OCI-LY1 (cell line): ENCODE measurements around the gene OR10H3.

Source experiments
- H2AFZ ChIP-seq: fragments of 200-600 bp; sonication (generic), shearing (Covaris generic); 2 replicates; pipeline ENCODE4 v1.6.0; 2014; ENCODE audit warnings: antibody characterized with exemption, mild to moderate bottlenecking, low read length
- H3F3A ChIP-seq: fragments of 200-600 bp; sonication (generic), shearing (Covaris generic); 2 replicates; pipeline ENCODE4 v1.6.0; 2014; ENCODE audit warnings: mild to moderate bottlenecking, antibody characterized with exemption, low read length, moderate library complexity; ENCODE audit not compliant: insufficient read depth
- H3K27ac ChIP-seq: fragments of 200-600 bp; sonication (generic); 2 replicates; pipeline ENCODE4 v1.5.1; 2014; ENCODE audit warnings: low read length, mixed run types, mild to moderate bottlenecking, low read depth; ENCODE audit not compliant: poor library complexity, severe bottlenecking
- H3K27me3 ChIP-seq: fragments of 200-600 bp; sonication (generic); 2 replicates; pipeline ENCODE4 v1.6.0; 2014; ENCODE audit warnings: antibody characterized with exemption, mild to moderate bottlenecking, low read length, moderate library complexity; ENCODE audit not compliant: insufficient read depth
- H3K36me3 ChIP-seq: fragments of 200-600 bp; sonication (generic); 2 replicates; pipeline ENCODE4 v1.6.1; 2014; ENCODE audit warnings: mild to moderate bottlenecking, antibody characterized with exemption, low read length, moderate library complexity, mixed read lengths; ENCODE audit not compliant: insufficient read depth
- H3K4me1 ChIP-seq: fragments of 200-600 bp; sonication (generic); 2 replicates; pipeline ENCODE4 v1.5.1; 2014; ENCODE audit warnings: mild to moderate bottlenecking, low read length, moderate library complexity; ENCODE audit not compliant: insufficient read depth, severe bottlenecking
- H3K4me2 ChIP-seq: fragments of 200-600 bp; sonication (generic), shearing (Covaris generic); 2 replicates; pipeline ENCODE4 v1.6.1; 2014; ENCODE audit warnings: low read length
- H3K4me3 ChIP-seq: fragments of 200-600 bp; sonication (generic); 2 replicates; pipeline ENCODE4 v1.5.1; 2014; ENCODE audit warnings: low read length, low read depth, mild to moderate bottlenecking, mixed read lengths; ENCODE audit not compliant: poor library complexity, severe bottlenecking
- H3K79me2 ChIP-seq: fragments of 200-600 bp; shearing (Covaris generic); 2 replicates; pipeline ENCODE4 v1.6.1; 2016; ENCODE audit warnings: mixed run types, low read length, mixed read lengths; ENCODE audit not compliant: insufficient read depth
- H3K9ac ChIP-seq: fragments of 200-600 bp; sonication (generic), shearing (Covaris generic); 2 replicates; pipeline ENCODE4 v1.6.1; 2014; ENCODE audit warnings: mild to moderate bottlenecking, low read length, mixed read lengths
- H3K9me2 ChIP-seq: fragments of 200-600 bp; sonication (generic), shearing (Covaris generic); 2 replicates; pipeline ENCODE4 v1.6.1; 2014; ENCODE audit warnings: low read depth, mild to moderate bottlenecking, low read length, mixed read lengths
- H3K9me3 ChIP-seq: fragments of 200-600 bp; shearing (Covaris generic); 2 replicates; pipeline ENCODE4 v1.6.1; 2014; ENCODE audit warnings: low read length, mixed read lengths
- H4K20me1 ChIP-seq: fragments of 200-600 bp; sonication (generic), shearing (Covaris generic); 2 replicates; pipeline ENCODE4 v1.6.0; 2016; ENCODE audit warnings: mild to moderate bottlenecking, low read length; ENCODE audit not compliant: insufficient read depth
- EZH2 ChIP-seq: fragments of 200-600 bp; sonication (generic), shearing (Covaris generic); IDR thresholded peaks from 2 replicates; pipeline ENCODE4 v1.8.0; 2017; ENCODE audit warnings: borderline replicate concordance, mixed run types, mild to moderate bottlenecking, antibody characterized with exemption, low read length, moderate library complexity, mixed read lengths
- TF ChIP-seq, protein P1 (sequence below): fragments of 200-600 bp; sonication (generic), shearing (Covaris generic); IDR thresholded peaks from 2 replicates; pipeline ENCODE4 v1.5.1; 2017; ENCODE audit warnings: mild to moderate bottlenecking, antibody characterized with exemption, low read length, moderate library complexity, mixed read lengths

The OR10H3 gene, protein sequence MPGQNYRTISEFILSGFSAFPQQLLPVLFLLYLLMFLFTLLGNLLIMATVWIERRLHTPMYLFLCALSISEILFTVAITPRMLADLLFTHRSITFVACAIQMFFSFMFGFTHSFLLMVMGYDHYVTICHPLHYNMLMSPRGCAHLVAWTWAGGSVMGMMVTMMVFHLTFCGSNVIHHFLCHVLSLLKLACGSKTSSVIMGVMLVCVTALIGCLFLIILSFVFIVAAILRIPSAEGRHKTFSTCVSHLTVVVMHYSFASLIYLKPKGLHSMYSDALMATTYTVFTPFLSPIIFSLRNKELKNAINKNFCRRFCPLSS

GRCh38 chr19:15737722-15738121, at the start of gene OR10H3:
Gene OR10H3, plus strand, starts transcription at chr19:15737985. Its CDS starts 3,408 bp downstream, at chr19:15741393.
- no peak within 1 kb of the TSS for H3K4me2 ChIP-seq
- H3K9ac ChIP-seq, result no peak within 1 kb of the TSS
- H3K9me2 ChIP-seq, result no peaks in the 10 kb centered on the region
- H3K4me3 ChIP-seq, result no peak within 1 kb of the TSS
- TF ChIP-seq, protein P1, sequence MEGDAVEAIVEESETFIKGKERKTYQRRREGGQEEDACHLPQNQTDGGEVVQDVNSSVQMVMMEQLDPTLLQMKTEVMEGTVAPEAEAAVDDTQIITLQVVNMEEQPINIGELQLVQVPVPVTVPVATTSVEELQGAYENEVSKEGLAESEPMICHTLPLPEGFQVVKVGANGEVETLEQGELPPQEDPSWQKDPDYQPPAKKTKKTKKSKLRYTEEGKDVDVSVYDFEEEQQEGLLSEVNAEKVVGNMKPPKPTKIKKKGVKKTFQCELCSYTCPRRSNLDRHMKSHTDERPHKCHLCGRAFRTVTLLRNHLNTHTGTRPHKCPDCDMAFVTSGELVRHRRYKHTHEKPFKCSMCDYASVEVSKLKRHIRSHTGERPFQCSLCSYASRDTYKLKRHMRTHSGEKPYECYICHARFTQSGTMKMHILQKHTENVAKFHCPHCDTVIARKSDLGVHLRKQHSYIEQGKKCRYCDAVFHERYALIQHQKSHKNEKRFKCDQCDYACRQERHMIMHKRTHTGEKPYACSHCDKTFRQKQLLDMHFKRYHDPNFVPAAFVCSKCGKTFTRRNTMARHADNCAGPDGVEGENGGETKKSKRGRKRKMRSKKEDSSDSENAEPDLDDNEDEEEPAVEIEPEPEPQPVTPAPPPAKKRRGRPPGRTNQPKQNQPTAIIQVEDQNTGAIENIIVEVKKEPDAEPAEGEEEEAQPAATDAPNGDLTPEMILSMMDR, result no peak
- no peaks in the 10 kb centered on the region for H3K79me2 ChIP-seq
- H3K27me3 ChIP-seq, result no peaks in the 10 kb centered on the region
- H4K20me1 ChIP-seq, result no peaks in the 10 kb centered on the region
- H3K4me1 ChIP-seq, result no peaks in the 10 kb centered on the region
- H3K9me3 ChIP-seq, result peaks cover 2% of the 10 kb centered on the region; the same call in 1 of the 2 replicates
- no peaks in the 10 kb centered on the region for H3F3A ChIP-seq
- H3K27ac ChIP-seq, result no peak within 1 kb of the TSS
- H2AFZ ChIP-seq, result no peak within 1 kb of the TSS
- no peaks in the 10 kb centered on the region for H3K36me3 ChIP-seq

DNA sequence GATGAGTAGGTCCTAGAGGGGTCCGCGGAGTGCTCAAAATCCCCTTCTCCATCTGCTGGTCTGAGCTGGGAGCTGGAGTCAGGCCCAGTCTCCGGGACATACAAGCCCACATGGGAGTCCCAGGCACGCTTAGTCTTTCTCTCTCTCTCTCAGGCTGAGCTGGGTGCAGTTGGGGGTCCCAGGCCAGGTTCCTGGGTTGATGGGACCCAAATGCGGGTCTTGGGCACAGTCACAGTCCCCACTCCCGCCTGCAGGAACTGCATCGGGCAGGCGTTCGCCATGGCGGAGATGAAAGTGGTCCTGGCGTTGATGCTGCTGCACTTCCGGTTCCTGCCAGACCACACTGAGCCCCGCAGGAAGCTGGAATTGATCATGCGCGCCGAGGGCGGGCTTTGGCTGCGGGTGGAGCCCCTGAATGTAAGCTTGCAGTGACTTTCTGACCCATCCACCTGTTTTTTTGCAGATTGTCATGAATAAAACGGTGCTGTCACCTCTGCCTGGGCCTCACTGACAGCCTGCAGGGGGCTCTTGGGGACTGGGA, 41.1 kb upstream of the OR10H3 start:
- Histone ChIP-seq H3K4me1 (no peaks in the 10 kb centered on the region), H3F3A (no peaks in the 10 kb centered on the region), H3K4me2 (no peak overlapping the region), H3K36me3 (no peaks in the 10 kb centered on the region), H4K20me1 (no peaks in the 10 kb centered on the region), H3K9ac (no peak overlapping the region), H3K9me3 (no peaks in the 10 kb centered on the region), H3K9me2 (no peaks in the 10 kb centered on the region), H3K79me2 (no peaks in the 10 kb centered on the region), H2AFZ (no peak overlapping the region), H3K4me3 (no peak overlapping the region), H3K27me3 (no peaks in the 10 kb centered on the region), H3K27ac (no peak overlapping the region)
- no peak for TF ChIP-seq EZH2
- TF ChIP-seq, protein P1, result no peak

- no peak for TF ChIP-seq EZH2
- TF ChIP-seq, protein P1, result no peak
- H3K9me3 ChIP-seq, result no peaks in the 10 kb centered on the region
- H3K27me3 ChIP-seq, result no peaks in the 10 kb centered on the region
- no peaks in the 10 kb centered on the region for H3K4me1 ChIP-seq
- H3K79me2 ChIP-seq, result no peaks in the 10 kb centered on the region
- H3K4me2 ChIP-seq, result no peak overlapping the region
- H3K4me3 ChIP-seq, result no peak overlapping the region
- H4K20me1 ChIP-seq, result no peaks in the 10 kb centered on the region
- no peak overlapping the region for H3K9ac ChIP-seq
- H3K9me2 ChIP-seq, result no peaks in the 10 kb centered on the region
- H2AFZ ChIP-seq, result no peak overlapping the region
- H3F3A ChIP-seq, result no peaks in the 10 kb centered on the region
- no peak overlapping the region for H3K27ac ChIP-seq
- H3K36me3 ChIP-seq, result no peaks in the 10 kb centered on the region
Measured at GRCh38 chr19:15701757-15702533, 35.8 kb upstream of the OR10H3 start.
